H1 (cell line): ENCODE data around the gene TTC34. TPM values are rescaled to one million over a fixed set of nuclear protein-coding genes. Genes with fewer than 3 reads are reported as not detected.

Source experiments
- CTCF ChIA-PET: fragments of 300-600 bp; sonication (Branson Sonifier 250); formaldehyde crosslinking; loops from one replicate; lab custom pipeline; 2021; ENCODE audit not compliant: partially characterized antibody; lab: Charles Lee
- POLR2A ChIA-PET: fragments of 300-600 bp; sonication (Branson Sonifier 250); formaldehyde crosslinking; loops from one replicate; lab custom pipeline; 2021; ENCODE audit warnings: inconsistent platforms; ENCODE audit not compliant: partially characterized antibody; lab: Charles Lee
- DNase-seq, 2 experiments: peaks; one replicate each; pipeline versions ENCODE4 v3.0.0 to v3.0.0-alpha.2; 2010 to 2022; ENCODE audit warnings: low spot score in 2 of 2, low read depth in 1 of 2, mixed read lengths in 1 of 2
- FAIRE-seq: peaks from 2 replicates; lab custom pipeline; 2011; peaks lifted over from hg19 to GRCh38; lab: Jason Lieb, UNC
- H2AFZ ChIP-seq: 2 replicates; pipeline ENCODE4 v1.8.1; 2012; ENCODE audit warnings: low read length, inconsistent platforms
- H2AK5ac ChIP-seq: 2 replicates; pipeline ENCODE4 v1.6.1; 2013; ENCODE audit warnings: low read depth, low read length
- H2BK120ac ChIP-seq: replicated peaks from 2 replicates; pipeline ENCODE3; 2013; ENCODE audit warnings: low read depth, low read length, inconsistent platforms
- H2BK12ac ChIP-seq: 2 replicates; pipeline ENCODE4 v1.6.1; 2013; ENCODE audit warnings: low read depth, low read length
- H2BK15ac ChIP-seq: 2 replicates; pipeline ENCODE4 v1.6.1; 2013; ENCODE audit warnings: low read length
- H2BK20ac ChIP-seq: 2 replicates; pipeline ENCODE4 v1.6.1; 2013; ENCODE audit warnings: low read length
- H2BK5ac ChIP-seq: 2 replicates; pipeline ENCODE4 v1.6.1; 2013; ENCODE audit warnings: low read depth, low read length
- H3K14ac ChIP-seq: 2 replicates; pipeline ENCODE4 v1.6.1; 2013; ENCODE audit warnings: inconsistent platforms; ENCODE audit not compliant: insufficient read length
- H3K18ac ChIP-seq: 2 replicates; pipeline ENCODE4 v1.6.1; 2013; ENCODE audit warnings: low read length; ENCODE audit errors: extremely low read depth
- H3K23ac ChIP-seq: 2 replicates; pipeline ENCODE4 v1.6.1; 2013; ENCODE audit warnings: inconsistent platforms; ENCODE audit not compliant: insufficient read length
- H3K23me2 ChIP-seq: 2 replicates; pipeline ENCODE4 v1.6.1; 2013; ENCODE audit warnings: low read depth, low read length
- H3K27ac ChIP-seq: 2 replicates; pipeline ENCODE4 v1.6.1; 2011; ENCODE audit warnings: low read depth, low read length, inconsistent platforms
- H3K27me3 ChIP-seq, 4 experiments: replicated peaks in 1 of 4; 1 replicate in 1 of 4; 2 replicates in 3 of 4; pipeline versions ENCODE4 v1.6.1 to v1.8.1; 2011 to 2013; ENCODE audit warnings: low read length in 3 of 4, mild to moderate bottlenecking in 3 of 4, inconsistent platforms in 2 of 4, mixed read lengths in 2 of 4, moderate library complexity in 1 of 4; ENCODE audit not compliant: control insufficient read depth in 3 of 4, insufficient read depth in 3 of 4; ENCODE audit errors: extremely low read depth in 1 of 4
- H3K36me3 ChIP-seq, 4 experiments: 2 replicates each; pipeline versions ENCODE4 v1.6.1 to v1.8.1; 2011 to 2013; ENCODE audit warnings: mild to moderate bottlenecking in 4 of 4, low read length in 3 of 4, moderate library complexity in 2 of 4, control low read depth in 1 of 4, inconsistent platforms in 1 of 4; ENCODE audit not compliant: insufficient read depth in 4 of 4, control insufficient read depth in 2 of 4
- H3K4ac ChIP-seq: replicated peaks from 2 replicates; pipeline ENCODE3; 2013; ENCODE audit warnings: low read length, low read depth, mixed read lengths, inconsistent platforms; ENCODE audit not compliant: insufficient read length
- H3K4me1 ChIP-seq, 4 experiments: replicated peaks in 1 of 4; 1 replicate in 1 of 4; 2 replicates in 3 of 4; pipeline versions ENCODE4 v1.6.1 to v1.8.1; 2011 to 2013; ENCODE audit warnings: low read length in 3 of 4, inconsistent platforms in 2 of 4, mixed read lengths in 1 of 4; ENCODE audit not compliant: insufficient read depth in 4 of 4, control insufficient read depth in 3 of 4
- H3K4me2 ChIP-seq, 2 experiments: 2 replicates each; pipeline versions ENCODE4 v1.6.1 to v1.8.1; 2011 to 2013; ENCODE audit warnings: low read depth in 2 of 2, low read length in 2 of 2, control low read depth in 1 of 2, inconsistent platforms in 1 of 2, mild to moderate bottlenecking in 1 of 2; ENCODE audit not compliant: insufficient read depth in 1 of 2
- H3K4me3 ChIP-seq, 4 experiments: fragments of 200-600, 300-600 bp in 1 of 4; sonication (generic), shearing (Covaris generic), sonication (Bioruptor Twin) in 1 of 4; 2 replicates each; pipeline versions ENCODE4 v1.5.1 to v1.8.1; 2011 to 2016; ENCODE audit warnings: low read length in 4 of 4, low read depth in 3 of 4, control low read depth in 2 of 4, inconsistent platforms in 2 of 4, mild to moderate bottlenecking in 2 of 4, mixed read lengths in 1 of 4, moderate library complexity in 1 of 4; ENCODE audit not compliant: insufficient read depth in 2 of 4; ENCODE audit errors: extremely low read depth in 1 of 4
- H3K56ac ChIP-seq: replicated peaks from 2 replicates; pipeline ENCODE3; 2013; ENCODE audit warnings: low read depth, mild to moderate bottlenecking, mixed read lengths, low read length, inconsistent platforms; ENCODE audit not compliant: insufficient read length
- H3K79me1 ChIP-seq: 2 replicates; pipeline ENCODE4 v1.6.1; 2013; ENCODE audit warnings: low read depth, low read length, control low read depth
- H3K79me2 ChIP-seq, 2 experiments: 2 replicates each; pipeline versions ENCODE4 v1.6.1 to v1.8.1; 2012 to 2013; ENCODE audit warnings: low read length in 2 of 2, mild to moderate bottlenecking in 2 of 2, inconsistent platforms in 1 of 2; ENCODE audit not compliant: insufficient read depth in 2 of 2, control insufficient read depth in 1 of 2
- H3K9ac ChIP-seq, 4 experiments: replicated peaks in 1 of 4; 1 replicate in 1 of 4; 2 replicates in 3 of 4; pipeline versions ENCODE4 v1.6.1 to v1.8.1; 2011 to 2013; ENCODE audit warnings: low read depth in 3 of 4, low read length in 3 of 4, control low read depth in 2 of 4, mild to moderate bottlenecking in 2 of 4, moderate library complexity in 2 of 4, inconsistent platforms in 1 of 4; ENCODE audit errors: extremely low read depth in 1 of 4
- H3K9me3 ChIP-seq, 2 experiments: 2 replicates each; pipeline versions ENCODE4 v1.6.1 to v1.8.1; 2012 to 2013; ENCODE audit warnings: mild to moderate bottlenecking in 2 of 2, moderate library complexity in 2 of 2, control low read depth in 1 of 2, inconsistent platforms in 1 of 2, low read depth in 1 of 2, low read length in 1 of 2, mixed read lengths in 1 of 2; ENCODE audit not compliant: insufficient read depth in 2 of 2
- H4K20me1 ChIP-seq, 2 experiments: replicated peaks in 1 of 2; 2 replicates each; pipeline versions ENCODE3 to v1.8.1; 2011 to 2013; ENCODE audit warnings: inconsistent platforms in 2 of 2, low read length in 2 of 2, mild to moderate bottlenecking in 1 of 2; ENCODE audit not compliant: insufficient read depth in 2 of 2, control insufficient read depth in 1 of 2
- H4K5ac ChIP-seq: 2 replicates; pipeline ENCODE4 v1.6.1; 2013; ENCODE audit warnings: low read length, low read depth, mixed read lengths, inconsistent platforms; ENCODE audit not compliant: insufficient read length
- H4K8ac ChIP-seq: 2 replicates; pipeline ENCODE4 v1.8.0; 2013; ENCODE audit warnings: mild to moderate bottlenecking, moderate library complexity, low read length, inconsistent platforms; ENCODE audit not compliant: insufficient read depth; ENCODE audit errors: extremely low read depth
- H4K91ac ChIP-seq: replicated peaks from 2 replicates; pipeline ENCODE3; 2013; ENCODE audit warnings: low read length, mixed read lengths, inconsistent platforms; ENCODE audit not compliant: insufficient read length
- CBX5 ChIP-seq: fragments of 300-800, 300-1000 bp; sonication (generic); IDR thresholded peaks from 2 replicates; pipeline ENCODE4 v1.7.1; 2016; ENCODE audit warnings: antibody characterized with exemption, low read length, low read depth
- CHD2 ChIP-seq: IDR thresholded peaks from 2 replicates; pipeline ENCODE4 v1.6.1; 2012; ENCODE audit warnings: low read length, improper control_type of control experiment
- HDAC6 ChIP-seq: IDR thresholded peaks from one replicate; pipeline ENCODE4 v1.7.1; 2012; ENCODE audit warnings: low read depth, mild to moderate bottlenecking, inconsistent platforms, low read length, moderate library complexity
- NRF1 ChIP-seq: IDR thresholded peaks from 2 replicates; pipeline ENCODE4 v1.6.1; 2011; ENCODE audit warnings: mild to moderate bottlenecking, low read depth, low read length, improper control_type of control experiment
- POLR2A ChIP-seq, 2 experiments: IDR thresholded peaks; 1 replicate in 1 of 2; 2 replicates in 1 of 2; pipeline ENCODE4 v1.6.1; 2011; ENCODE audit warnings: low read depth in 2 of 2, low read length in 2 of 2, mild to moderate bottlenecking in 2 of 2; ENCODE audit errors: control extremely low read depth in 1 of 2
- POLR2AphosphoS5 ChIP-seq: IDR thresholded peaks from 2 replicates; pipeline ENCODE4 v1.6.1; 2011; ENCODE audit warnings: low read depth, low read length
- POU5F1 ChIP-seq: IDR thresholded peaks from 2 replicates; pipeline ENCODE4 v1.6.1; 2011; ENCODE audit warnings: low read depth, mild to moderate bottlenecking, low read length, moderate library complexity
- SIN3A ChIP-seq, 2 experiments: IDR thresholded peaks in 1 of 2; conservative IDR thresholded peaks in 1 of 2; 2 replicates each; pipeline ENCODE4 v1.6.1; 2011 to 2012; ENCODE audit warnings: low read length in 2 of 2, improper control_type of control experiment in 1 of 2, low read depth in 1 of 2, mild to moderate bottlenecking in 1 of 2
- SIRT6 ChIP-seq: IDR thresholded peaks from one replicate; pipeline ENCODE4 v1.7.1; 2012; ENCODE audit warnings: low read length, inconsistent platforms
- SP1 ChIP-seq: IDR thresholded peaks from 2 replicates; pipeline ENCODE4 v1.6.1; 2011; ENCODE audit warnings: low read depth, low read length
- SP2 ChIP-seq: IDR thresholded peaks from 2 replicates; pipeline ENCODE4 v1.6.1; 2012; ENCODE audit warnings: mild to moderate bottlenecking, low read length, inconsistent platforms
- TAF1 ChIP-seq: IDR thresholded peaks from 2 replicates; pipeline ENCODE4 v1.6.1; 2011; ENCODE audit warnings: mild to moderate bottlenecking, low read depth, low read length
- TBP ChIP-seq: IDR thresholded peaks from 2 replicates; pipeline ENCODE4 v1.6.1; 2011; ENCODE audit warnings: low read depth, low read length, improper control_type of control experiment
- TEAD4 ChIP-seq: IDR thresholded peaks from 2 replicates; pipeline ENCODE4 v1.6.1; 2012; ENCODE audit warnings: low read depth, low read length, inconsistent platforms, mixed read lengths
- WGBS, 2 experiments: shearing (Covaris generic) in 1 of 2; methylation state at CpG; one replicate each; pipeline versions ENCODE4 v1.1.6 to v1.1.7; 2013 to 2015; ENCODE audit warnings: low lambda C conversion rate in 2 of 2, mixed read lengths in 2 of 2, inconsistent platforms in 1 of 2, low coverage in 1 of 2, missing lambda C conversion rate in 1 of 2; ENCODE audit not compliant: insufficient replicate concordance in 2 of 2, insufficient coverage in 1 of 2, insufficient read length in 1 of 2; ENCODE audit errors: extremely low coverage in 1 of 2, missing lambda C conversion rate in 1 of 2; 5-methylcytosine and 5-hydroxymethylcytosine counted together
- polyA plus RNA-seq, 7 experiments: library from polyadenylated mRNA; depleted of rRNA in 3 of 7; stranded (reverse) in 5 of 7; unstranded in 2 of 7; fragments of >200 nt in 5 of 7; fragments of 200-250 nt in 2 of 7; gene quantifications; 1 replicate in 5 of 7; 2 replicates in 1 of 7; 4 replicates in 1 of 7; pipeline versions ENCODE4 v1.2.1 to v1.2.3, GENCODE V29; 2011 to 2013; ENCODE audit warnings: missing spikeins in 2 of 7, mixed read lengths in 2 of 7
- total RNA-seq: library from RNA; stranded (reverse); fragmentation: NEBNext Ultra II Directional; extraction: Animal tissue kit (Norgen Biotek cat#: 25700); gene quantifications from 2 replicates; pipeline ENCODE4 v1.2.1, GENCODE V29; 2021

The TTC34 gene
- total and polyA plus RNA-seq, 2 of the 8 experiments (the other 6 are each of a cell fraction or from before 2014, with no cell fraction given): 0.23 to 0.50 TPM

DNA sequence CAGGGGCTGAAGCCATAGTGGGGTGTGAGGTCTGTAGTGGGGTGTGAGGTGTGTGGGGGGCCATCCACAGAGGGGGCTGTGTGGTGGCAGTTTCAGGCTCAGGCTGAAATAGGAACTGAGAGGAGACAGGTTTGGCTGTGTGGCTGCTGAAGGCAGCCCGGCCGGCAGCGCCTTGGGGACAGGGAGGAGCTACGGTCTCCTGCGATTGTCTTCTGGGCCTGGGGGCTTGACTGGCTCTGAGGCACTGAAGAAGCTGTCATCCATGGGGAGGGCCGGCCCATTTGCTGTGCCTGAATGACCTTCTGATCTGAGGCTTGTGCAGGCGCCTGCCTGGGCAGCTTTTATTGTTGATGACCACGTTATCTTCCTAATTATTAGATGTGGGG lies 10.0 kb upstream of the TTC34 start:
- Histone ChIP-seq H4K20me1 (no peaks in the 10 kb centered on the region), H3K56ac (no peak overlapping the region), H3K9me3 (peaks cover 71 to 96% of the 10 kb centered on the region in 2 experiments), H3K23ac (no peak overlapping the region), H3K79me2 (no peaks in the 10 kb centered on the region), H3K14ac (no peak overlapping the region), H3K4me3 (no peak overlapping the region), H2BK15ac (no peak overlapping the region), H2BK120ac (no peak overlapping the region), H2AFZ (no peak overlapping the region), H3K27me3 (no peaks in the 10 kb centered on the region), H4K5ac (no peak overlapping the region), H4K8ac (no peak overlapping the region), H2AK5ac (no peak overlapping the region), H3K4me2 (no peak overlapping the region), H3K4me1 (no peaks in the 10 kb centered on the region), H3K36me3 (peaks cover 0 to 3% (median 0%) of the 10 kb centered on the region in 4 experiments; a peak in 1 of 8 replicates), H2BK20ac (no peak overlapping the region), H3K23me2 (no peaks in the 10 kb centered on the region), H2BK12ac (no peak overlapping the region), H3K9ac (no peak overlapping the region), H3K18ac (no peak overlapping the region), H3K79me1 (no peaks in the 10 kb centered on the region), H2BK5ac (no peak overlapping the region), H4K91ac (no peak overlapping the region), H3K4ac (no peak overlapping the region), H3K27ac (no peak overlapping the region)
- DNase-seq (no peak), FAIRE-seq (no peak)
- 88% methylated on average over 8 of the region's 8 CpGs; no CpG with 5 or more reads in 1 of the 2 experiments for WGBS, 2 experiments
- CTCF ChIA-PET: no interaction called here
- POLR2A ChIA-PET: no interaction called here
- TF ChIP-seq SIRT6: no peak
- TF ChIP-seq TEAD4: no peak
- no peak for TF ChIP-seq SP2
- no peak for TF ChIP-seq TAF1
- no peak for TF ChIP-seq POLR2A (IDR thresholded peaks at IDR 0.05; ENCODE audit: control extremely low read depth in 1 of 2, low read depth in 2 of 2, low read length in 2 of 2)
- TF ChIP-seq SP1: no peak
- TF ChIP-seq TBP: no peak
- no peak for TF ChIP-seq POU5F1
- TF ChIP-seq SIN3A (conservative IDR thresholded peaks at IDR 0.05 in 1 of 2, IDR thresholded peaks at IDR 0.05 in 1 of 2; ENCODE audit: low read depth in 1 of 2, low read length in 2 of 2): no peak
- TF ChIP-seq HDAC6: no peak
- TF ChIP-seq CHD2: no peak
- TF ChIP-seq CBX5: no peak
- no peak for TF ChIP-seq POLR2AphosphoS5
- TF ChIP-seq NRF1: no peak
